ENCODE results near the gene DAGLA.

The DAGLA gene

DNA sequence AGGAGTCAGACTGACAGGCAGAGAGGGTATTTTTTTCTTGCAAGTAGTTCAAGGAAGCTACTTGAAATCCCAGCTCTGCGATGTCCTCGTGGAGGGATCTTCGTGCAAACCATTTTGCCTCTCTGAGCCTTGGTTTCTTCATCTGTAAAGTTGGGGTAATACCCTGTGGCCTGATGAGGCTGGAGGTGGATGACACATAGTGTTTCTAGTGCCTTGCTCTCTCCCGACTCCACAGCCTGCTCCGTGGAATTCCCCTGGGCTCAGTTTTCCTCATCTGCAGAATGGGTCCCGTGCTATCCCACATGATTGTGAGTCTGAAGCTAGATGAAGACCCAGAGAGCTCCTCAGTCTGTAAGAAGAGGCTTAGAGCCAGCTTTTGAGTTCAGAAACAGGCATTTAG lies 32.7 kb downstream of the DAGLA start:
- no peak for DNase-seq

DNA sequence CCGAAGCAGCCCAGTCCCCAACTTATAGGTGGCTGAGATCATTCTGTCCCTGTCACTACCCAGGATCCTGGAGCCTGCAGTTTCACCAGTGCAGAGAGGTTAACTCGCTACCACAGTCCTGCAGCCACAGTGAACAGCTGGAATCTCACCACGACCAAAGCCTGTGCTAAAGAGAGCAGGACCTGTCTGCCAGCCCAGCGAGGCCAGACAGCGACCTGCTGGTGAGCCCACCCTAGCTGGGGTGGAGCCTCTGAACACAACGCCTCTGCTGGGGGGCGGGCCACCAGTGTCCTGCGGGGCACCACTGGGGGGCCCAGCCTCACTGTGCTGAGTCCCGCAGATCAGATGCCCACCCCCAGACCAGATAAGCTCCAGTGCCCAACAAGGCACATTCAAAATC lies 33.3 kb downstream of the DAGLA start:
- no peak for DNase-seq

DNA sequence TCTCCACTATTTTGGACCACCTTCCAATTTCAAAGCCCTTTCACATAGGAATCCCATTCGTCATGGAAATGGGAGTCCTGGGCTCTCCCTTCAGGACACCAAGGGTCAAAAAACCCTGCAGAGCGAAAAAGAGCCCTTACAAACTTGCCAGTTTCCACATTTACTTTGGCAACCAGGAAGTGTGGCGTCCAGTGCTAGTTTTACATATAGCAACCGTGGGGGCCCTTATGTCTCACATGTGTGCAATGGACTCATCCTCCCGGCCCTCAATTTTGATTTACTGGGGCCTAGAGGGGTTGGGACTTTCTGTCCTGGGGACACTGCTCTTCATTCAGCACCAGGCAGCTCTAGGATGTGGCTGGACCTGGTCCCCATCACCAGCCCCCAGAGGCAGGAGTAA lies 33.7 kb downstream of the DAGLA start:
- no peak for DNase-seq

DNA sequence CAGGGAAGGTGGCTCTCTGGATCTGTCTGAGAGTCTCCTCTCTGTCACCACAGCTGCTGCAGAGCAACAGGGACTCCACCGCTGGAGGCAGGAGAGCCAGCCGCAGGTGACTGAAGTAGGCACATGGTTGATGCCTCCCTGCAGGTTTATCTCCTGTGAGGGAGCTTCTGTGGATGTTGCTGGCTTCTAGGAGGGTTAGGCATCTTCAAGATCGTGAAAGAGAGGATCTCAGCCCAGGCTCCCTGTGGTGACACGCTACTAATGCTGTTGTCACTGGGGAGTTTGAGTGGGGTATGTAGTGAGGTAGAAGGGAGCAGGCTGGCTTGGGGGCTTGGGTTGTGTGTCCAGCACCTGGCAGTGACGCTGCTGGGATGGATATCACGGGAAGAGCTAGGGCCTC lies 34.1 kb downstream of the DAGLA start:
- DNase-seq: no peak

DNA sequence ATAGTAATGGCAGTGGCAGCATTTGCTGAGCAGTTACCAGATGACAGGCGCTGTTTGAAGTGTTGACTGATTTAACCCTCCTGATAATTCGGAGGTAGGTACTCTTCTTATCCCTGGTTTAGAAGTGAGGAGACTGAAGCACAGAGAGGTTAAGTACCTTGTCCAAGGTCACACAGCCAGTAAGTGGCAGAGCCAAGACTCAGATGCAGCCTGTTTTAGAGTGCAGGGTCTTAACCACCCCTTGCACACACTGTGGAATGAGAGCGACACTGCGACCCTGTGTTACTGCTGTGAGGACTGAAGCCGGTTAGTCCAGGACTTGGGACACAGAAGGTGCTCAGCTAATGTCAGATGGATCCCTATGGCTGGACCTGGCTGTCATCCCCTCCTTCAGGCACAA lies 34.7 kb downstream of the DAGLA start:
- no peak for DNase-seq

DNA sequence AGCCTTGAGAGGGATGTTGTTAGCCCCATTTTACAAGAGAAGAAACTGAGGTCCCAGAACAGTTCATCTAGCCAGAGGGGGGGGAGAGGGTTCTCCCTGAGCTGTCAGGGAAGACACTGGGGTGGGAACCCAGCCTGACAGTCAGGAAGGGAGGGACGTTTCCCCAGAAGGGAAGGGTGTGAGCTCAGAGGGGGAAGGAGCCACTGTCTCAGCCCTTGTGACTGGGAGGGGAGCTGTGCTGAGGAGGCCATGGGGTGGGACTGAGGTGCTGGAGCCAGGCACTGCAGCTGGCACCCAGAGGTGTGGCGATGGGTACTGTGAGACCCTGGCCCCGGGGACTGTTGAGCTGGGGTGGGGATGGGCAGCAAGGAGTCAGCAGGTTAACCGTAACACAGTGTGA lies 35.7 kb downstream of the DAGLA start:
- DNase-seq: no peak

DNA sequence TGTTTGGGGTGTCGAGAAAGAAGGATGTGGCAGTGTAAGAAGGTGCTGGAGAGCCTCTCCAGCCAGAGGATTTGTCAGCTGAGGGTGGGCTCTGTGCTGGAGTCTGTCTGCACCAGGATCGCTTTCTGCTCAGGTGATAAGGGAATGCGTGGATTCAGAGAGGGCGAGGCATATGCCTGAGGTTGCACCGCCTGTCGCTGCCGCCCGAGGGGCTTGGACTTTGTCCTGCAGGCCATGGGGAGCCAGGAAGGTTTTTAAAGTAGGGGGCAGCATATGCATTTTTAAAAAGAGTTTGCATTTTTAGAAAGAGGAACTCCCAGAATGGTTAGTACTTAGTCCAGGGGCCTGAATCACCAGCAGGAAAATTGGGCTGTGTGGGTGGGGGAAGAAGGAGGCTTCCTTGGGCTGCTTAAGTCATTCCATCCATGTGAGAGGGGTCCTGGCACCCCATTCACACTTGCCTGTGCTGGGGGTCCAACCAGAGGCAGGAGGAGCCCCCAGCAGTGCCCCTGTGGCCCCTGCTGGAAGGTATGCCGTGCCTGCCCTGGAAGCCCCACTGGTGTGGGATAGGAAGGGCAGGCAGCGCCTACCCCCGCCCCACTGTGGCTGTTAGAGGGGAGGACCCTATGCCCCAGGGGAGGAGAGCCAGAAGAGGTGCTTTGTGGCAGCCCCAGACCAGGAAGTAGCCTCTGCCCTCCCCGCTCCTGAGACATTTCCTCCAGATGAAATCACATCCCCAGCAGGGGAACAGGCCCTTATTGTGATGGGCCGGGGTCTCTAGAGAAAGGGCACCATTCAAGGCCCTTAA lies 36.5 kb downstream of the DAGLA start:
- no peak for DNase-seq

DNA sequence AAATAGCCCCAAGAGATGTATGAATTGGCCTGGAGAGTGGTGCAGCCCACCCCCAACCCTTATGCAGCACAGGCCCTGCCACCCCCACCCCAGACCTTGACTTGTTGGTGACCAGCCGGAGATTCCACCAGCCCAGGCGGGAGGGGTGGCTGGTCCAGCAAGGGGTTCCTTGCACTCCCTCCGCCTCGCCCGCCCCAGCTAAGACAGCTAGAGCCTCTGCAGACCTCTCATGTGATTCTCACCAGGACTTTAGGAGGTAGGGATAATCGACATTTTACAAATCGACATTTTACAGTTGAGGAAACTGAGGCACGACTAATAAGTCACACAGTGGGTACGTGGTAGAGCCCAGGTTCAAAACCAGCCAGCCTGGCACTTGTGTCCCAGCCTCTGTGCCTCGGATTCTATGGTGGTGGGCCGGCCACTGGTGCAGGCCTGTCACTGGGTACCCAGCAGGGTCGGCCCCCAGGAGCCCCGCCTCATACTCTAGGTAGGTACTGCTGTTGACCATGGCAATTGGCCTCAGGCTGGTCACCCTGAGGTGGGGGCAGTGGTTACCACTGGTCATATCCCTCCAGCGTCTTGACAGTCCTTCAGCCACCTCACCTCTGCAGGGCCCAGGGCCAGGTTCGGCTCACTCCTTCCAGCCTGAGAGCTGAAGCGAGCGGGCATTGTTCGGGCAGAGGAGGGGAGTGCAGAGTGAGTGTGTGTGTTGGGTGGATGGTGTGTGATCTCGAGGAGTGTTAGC lies 37.3 kb downstream of the DAGLA start:
- no peak for DNase-seq

DNA sequence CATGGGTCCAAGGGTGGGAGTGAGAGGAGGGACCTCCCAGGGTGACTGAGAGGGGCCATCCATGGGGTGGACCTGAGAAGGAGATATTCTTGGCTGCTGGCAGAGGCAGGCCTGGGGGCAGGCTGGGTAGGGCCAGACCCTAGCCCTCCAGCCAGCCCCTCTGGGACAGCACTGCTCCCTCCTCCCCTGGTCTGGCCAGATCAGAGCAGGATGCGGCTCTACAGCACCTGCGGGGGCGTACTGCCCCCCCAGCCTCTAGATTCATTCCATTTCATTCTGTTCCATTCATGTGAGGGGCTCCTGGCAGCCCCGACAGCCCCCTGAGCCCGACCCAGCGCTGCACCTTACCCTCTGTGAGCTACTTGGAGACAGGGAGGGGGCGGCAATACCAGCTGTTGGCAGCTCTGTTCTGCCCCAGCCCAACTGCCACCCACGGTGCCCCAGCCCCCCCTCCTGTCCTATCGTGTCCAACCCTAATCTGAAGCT lies 37.9 kb downstream of the DAGLA start:
- no peak for DNase-seq

DNA sequence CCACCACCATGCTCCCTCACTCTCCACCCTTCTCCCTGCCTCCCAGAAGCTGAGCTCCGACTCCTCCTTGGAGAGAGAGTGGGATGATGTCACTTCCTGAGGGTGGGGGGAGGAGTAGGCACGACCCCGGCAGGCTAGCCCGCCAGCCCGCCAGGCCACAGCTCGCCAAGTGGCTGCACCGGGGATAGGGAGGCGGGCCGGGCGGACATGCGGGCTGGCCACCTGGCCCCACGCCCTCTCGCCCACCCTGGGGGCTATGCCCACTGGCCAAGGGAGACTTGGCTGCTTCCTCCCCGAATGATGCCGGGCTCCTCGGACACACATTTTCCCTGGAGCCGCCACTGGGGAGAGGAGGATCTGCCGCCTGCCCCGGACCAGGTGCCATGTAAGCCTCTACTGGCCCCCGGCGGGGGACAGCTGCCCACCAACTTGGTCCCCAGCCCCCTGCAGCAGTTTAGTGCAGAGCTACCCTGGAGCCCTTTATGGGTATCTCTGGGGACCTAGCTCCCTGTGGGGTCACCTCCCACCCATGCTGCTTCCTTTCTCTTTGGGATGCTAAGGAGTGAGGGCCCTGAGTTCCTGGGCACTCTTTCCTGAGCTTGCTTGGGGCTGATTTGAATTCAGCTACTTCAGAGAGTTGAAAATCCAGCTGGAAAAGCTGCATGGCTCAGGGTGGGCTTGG lies 38.6 kb downstream of the DAGLA start:
- DNase-seq: no peak

DNA sequence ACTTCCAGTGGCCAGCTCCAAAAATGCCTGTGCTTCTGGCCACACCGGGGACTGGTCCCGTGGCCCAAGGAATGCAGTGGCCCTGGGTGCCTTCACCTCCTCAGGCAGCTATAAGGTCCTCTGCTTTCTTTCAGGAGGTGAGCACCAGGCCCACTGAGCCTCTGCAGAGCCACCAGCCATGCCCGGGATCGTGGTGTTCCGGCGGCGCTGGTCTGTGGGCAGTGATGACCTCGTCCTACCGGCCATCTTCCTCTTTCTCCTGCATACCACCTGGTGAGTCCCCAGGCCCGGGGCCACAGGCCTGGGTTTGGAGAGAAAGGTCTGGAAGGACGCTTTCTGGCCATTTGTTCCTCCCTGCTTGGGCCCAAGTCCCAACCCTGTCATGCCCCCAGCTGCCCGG lies 39.8 kb downstream of the DAGLA start:
- no peak for DNase-seq

DNA sequence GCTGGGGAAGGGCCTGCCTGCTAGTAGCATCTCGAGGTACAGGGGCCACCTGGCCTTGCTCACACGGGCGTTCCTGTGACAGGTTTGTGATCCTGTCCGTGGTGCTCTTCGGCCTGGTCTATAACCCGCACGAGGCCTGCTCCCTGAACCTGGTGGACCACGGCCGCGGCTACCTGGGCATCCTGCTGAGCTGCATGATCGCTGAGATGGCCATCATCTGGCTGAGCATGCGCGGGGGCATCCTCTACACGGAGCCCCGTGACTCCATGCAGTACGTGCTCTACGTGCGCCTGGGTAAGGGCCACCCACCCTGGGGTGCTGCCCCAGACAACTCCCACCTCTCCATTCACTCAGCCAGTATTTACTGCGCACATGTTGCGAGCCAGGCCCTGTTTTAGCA lies 40.4 kb downstream of the DAGLA start:
- DNase-seq: no peak

DNA sequence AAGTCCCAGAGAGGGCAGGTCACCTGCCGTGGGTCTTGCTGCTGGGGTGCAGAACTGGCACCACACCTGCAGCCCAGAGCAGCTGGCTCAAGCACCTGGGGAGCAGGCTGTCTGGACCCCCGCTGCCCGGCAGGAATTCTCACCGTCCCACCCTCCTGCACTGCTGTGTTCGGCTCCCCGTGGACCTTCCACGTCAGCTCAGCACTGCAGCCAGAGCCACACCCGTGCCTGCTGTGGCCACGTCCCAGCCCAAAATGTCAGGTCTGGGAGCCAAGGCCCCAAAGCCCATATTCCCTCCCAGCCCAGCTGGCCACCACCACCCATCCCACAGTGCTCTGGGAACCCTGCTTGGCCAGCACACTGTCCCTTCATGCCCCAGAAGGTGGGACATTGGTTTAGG lies 44.2 kb downstream of the DAGLA start:
- no peak for DNase-seq

DNA sequence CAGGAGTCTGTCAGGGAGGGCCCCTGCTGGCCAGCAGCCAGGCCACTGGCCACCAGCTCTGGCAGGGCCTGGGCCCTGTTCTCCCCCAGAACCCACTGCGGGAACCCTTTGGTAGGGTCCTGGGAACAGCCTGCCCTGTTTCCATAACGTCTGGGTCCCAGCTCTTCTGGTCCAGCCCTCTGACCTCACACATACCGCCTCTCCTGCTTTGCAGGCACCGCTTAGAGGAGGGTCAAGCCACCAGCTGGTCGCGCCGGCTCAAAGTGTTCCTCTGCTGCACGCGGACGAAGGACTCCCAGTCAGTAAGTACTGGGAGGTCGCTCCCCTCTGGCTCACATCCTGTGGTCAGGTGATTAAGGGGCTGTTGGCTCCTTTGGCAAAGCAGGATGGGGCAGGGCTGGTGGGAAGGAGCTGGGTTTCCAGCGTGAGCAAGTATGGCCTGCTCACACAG lies 45.6 kb downstream of the DAGLA start:
- peak; percentile 25 for DNase-seq

DNA sequence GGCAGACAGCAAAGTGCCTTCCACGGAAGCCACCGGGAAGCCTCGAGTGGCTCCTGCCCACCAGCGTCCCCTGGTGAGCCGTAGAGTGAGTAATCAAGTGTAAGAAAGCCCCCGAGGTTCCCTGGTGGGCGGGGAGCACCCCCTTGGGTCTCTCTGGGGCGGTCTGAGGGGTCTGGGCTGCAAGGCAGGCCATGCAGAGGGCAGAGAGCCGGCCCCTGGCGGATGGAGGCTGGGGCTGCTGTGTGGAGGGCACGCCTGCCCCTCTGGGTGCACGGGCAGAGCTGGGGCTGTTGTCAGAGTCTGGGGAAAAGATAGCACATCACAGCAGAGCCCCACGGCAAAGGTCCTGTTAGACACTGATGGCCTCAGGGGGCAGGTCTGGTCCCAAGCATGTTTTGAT lies 46.6 kb downstream of the DAGLA start:
- DNase-seq: no peak

DNA sequence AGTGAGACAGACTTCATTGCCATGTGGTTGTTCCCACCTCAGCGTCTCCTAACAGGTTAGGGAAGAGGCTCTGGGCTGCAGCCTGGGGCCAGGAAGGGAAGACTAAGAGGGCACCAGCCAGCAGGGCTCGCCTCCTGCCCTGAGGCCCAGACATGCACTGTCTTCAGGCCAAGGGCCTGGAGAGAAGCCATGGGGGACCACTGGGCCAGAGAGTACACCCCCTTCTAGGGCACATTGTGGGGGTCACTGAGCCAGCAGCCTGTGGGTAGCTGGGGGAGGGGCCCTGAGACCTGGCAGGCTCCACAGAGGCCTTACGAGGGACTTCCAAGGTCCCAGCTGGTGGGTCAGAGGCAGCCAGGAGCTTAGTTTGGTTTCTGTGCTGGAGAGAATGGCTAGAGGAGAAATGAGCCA lies 47.2 kb downstream of the DAGLA start:
- DNase-seq: no peak

DNA sequence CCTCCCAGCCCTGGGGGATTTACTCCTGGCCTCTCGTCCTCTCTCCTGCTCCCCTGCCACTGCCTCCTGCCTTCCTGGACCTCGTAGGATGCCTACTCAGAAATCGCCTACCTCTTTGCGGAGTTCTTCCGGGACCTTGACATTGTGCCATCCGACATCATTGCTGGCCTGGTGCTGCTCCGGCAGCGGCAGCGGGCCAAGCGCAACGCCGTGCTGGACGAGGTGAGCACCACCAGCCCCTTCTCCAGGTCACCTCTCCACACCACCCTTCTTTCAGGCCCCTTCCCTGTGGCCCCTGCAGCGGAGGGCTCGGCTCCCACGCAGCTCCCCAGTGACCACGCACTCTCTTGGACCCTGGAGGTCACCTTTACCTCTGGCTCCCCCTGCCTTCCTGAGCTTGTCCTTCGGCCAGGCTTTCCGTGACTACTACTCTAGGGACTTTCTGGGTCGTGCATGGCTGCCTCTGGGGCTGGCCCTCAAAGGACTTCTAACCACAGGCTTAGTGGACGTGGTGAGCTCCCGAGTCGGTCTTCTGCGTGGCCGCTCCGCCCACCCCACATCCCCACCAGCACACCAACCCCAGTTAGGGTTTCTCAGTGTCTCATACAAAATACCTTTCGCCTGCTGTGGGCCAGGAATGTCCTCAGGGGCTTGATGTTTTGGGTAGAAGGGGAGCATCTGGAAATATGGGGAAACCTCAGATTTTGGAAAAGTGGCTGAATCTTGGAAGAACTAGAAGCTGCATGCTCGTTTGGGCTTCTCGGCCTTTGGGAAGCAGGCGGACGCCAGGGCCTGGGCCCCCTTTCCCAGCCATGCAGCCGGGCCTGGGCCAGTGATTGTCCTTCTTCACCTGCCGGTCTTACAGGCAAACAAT lies 48.1 kb downstream of the DAGLA start:
- peak; percentile 41 for DNase-seq

DNA sequence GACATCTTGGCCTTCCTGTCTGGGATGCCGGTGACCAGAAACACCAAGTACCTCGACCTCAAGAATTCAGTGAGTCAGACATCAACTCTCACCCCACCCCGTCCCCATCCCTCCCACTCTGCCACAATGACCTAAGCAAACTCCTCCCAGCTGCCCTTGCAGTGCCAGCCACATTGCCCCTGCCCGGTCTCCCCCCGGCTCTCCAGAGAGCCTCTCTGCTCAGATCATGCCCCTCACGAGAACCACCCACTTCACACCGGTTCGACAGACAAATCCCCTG lies 48.7 kb downstream of the DAGLA start:
- DNase-seq: peak; percentile 61

DNA sequence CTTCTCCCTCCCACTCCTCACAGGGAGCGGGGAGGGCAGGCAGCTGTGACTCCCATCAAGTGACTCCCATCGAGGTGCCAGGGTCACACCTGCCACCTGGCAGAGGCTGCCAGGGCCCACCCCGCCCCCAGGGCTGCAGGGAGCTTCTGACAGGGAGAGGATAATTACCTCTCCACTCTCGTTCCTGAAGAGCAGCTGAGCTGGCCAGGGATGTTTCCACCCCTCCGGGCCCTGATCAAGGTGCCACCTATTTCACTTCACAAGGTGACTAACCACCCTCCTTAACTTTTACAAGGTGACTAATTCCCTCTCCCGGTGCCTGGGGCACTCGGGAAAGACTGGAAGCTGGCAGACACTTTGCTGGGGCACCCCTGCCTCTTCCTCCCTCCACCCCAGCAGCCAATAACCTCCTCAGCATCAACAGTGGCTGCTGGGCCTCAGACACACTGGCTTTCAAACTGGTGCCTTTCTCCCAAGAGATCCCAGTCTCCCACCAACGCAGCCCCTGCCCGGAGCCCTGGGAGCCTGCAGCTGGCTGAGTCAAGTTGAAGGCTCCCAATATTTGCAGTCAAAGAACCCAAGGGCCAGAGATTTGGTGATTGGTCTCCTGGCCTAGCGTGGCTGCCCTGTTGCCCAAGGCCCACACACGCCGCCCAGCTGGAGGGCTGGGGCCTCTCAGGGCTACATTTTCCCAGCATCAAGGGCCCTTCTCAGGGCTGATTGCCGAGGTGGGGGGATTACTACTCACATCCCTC lies 50.2 kb downstream of the DAGLA start:
- peak; percentile 96 for DNase-seq

DNA sequence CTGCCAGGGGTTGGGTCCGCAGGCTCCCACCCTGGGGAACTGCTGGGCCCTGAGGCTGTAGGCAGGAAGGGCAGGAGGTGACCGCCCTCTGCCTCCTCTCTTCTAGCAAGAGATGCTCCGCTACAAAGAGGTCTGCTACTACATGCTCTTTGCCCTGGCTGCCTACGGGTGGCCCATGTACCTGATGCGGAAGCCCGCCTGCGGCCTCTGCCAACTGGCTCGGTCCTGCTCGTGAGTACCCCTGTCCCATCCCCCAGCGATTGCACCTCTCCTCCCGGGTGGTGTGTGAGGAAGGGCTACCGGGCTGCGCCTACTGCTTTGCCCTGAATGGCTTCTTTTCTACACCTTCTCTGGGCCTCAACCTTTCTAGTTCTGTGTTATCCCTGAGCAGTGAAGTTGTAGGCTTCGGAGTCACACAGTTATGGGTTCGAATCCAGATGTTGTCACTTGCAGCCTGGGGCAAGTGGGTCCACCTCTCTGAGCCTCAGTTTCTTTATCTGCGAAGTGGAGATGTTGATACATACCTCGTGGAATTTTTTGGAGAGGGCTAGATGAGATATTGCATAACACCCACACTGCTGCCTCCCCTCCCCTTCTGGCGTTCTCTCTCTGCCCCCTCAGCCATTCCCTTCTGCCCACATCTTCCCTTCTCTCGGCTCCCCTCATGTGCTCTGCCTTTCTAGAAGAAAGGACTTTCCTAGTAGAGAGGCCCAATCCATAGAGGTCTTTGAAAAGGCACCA lies 51.2 kb downstream of the DAGLA start:
- DNase-seq: no peak

DNA sequence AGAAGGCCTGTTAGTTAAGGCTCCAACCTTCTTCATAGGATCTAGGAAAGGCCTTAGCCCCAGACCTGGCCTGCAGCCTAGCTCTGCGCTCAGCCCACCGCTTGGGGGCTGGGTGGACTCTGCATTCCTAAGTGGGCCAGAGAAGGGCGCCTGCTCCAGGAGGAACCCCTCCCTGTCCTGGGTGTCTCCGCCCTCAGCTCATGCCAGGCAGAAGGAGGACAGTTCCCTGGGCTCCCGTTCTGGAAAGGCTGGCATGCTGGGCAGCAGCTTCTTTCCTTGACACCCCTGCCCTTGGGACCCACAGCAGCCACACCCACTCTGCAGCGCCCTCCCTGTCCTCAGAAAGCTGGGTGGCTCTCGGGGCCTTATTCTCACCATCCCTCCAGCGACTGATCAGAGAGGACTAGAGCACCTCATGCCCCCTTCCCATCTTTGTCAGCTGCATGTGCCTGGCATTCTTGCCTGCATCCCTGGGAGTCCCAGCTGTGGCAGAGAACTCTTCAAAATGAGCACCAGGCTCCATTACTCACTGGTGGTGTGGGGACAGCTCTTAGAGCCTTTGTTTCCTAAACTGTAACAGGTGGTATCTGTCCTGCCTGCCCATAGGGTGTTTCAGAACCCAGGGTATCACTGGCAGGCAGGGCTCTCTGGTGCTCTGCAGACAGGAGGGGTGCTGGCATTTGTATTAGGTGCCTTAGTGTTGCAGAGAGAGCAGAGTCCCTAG lies 51.9 kb downstream of the DAGLA start:
- DNase-seq: no peak
